OCI-LY1 (cell line): ENCODE results near the gene CLSTN2.

Experiments used
- H2AFZ ChIP-seq: fragments of 200-600 bp; sonication (generic), shearing (Covaris generic); 2 replicates; pipeline ENCODE4 v1.6.0; 2014; ENCODE audit warnings: antibody characterized with exemption, mild to moderate bottlenecking, low read length
- H3F3A ChIP-seq: fragments of 200-600 bp; sonication (generic), shearing (Covaris generic); 2 replicates; pipeline ENCODE4 v1.6.0; 2014; ENCODE audit warnings: mild to moderate bottlenecking, antibody characterized with exemption, low read length, moderate library complexity; ENCODE audit not compliant: insufficient read depth
- H3K27ac ChIP-seq: fragments of 200-600 bp; sonication (generic); 2 replicates; pipeline ENCODE4 v1.5.1; 2014; ENCODE audit warnings: low read length, mixed run types, mild to moderate bottlenecking, low read depth; ENCODE audit not compliant: poor library complexity, severe bottlenecking
- H3K27me3 ChIP-seq: fragments of 200-600 bp; sonication (generic); 2 replicates; pipeline ENCODE4 v1.6.0; 2014; ENCODE audit warnings: antibody characterized with exemption, mild to moderate bottlenecking, low read length, moderate library complexity; ENCODE audit not compliant: insufficient read depth
- H3K36me3 ChIP-seq: fragments of 200-600 bp; sonication (generic); 2 replicates; pipeline ENCODE4 v1.6.1; 2014; ENCODE audit warnings: mild to moderate bottlenecking, antibody characterized with exemption, low read length, moderate library complexity, mixed read lengths; ENCODE audit not compliant: insufficient read depth
- H3K4me1 ChIP-seq: fragments of 200-600 bp; sonication (generic); 2 replicates; pipeline ENCODE4 v1.5.1; 2014; ENCODE audit warnings: mild to moderate bottlenecking, low read length, moderate library complexity; ENCODE audit not compliant: insufficient read depth, severe bottlenecking
- H3K4me2 ChIP-seq: fragments of 200-600 bp; sonication (generic), shearing (Covaris generic); 2 replicates; pipeline ENCODE4 v1.6.1; 2014; ENCODE audit warnings: low read length
- H3K4me3 ChIP-seq: fragments of 200-600 bp; sonication (generic); 2 replicates; pipeline ENCODE4 v1.5.1; 2014; ENCODE audit warnings: low read length, low read depth, mild to moderate bottlenecking, mixed read lengths; ENCODE audit not compliant: poor library complexity, severe bottlenecking
- H3K79me2 ChIP-seq: fragments of 200-600 bp; shearing (Covaris generic); 2 replicates; pipeline ENCODE4 v1.6.1; 2016; ENCODE audit warnings: mixed run types, low read length, mixed read lengths; ENCODE audit not compliant: insufficient read depth
- H3K9ac ChIP-seq: fragments of 200-600 bp; sonication (generic), shearing (Covaris generic); 2 replicates; pipeline ENCODE4 v1.6.1; 2014; ENCODE audit warnings: mild to moderate bottlenecking, low read length, mixed read lengths
- H3K9me2 ChIP-seq: fragments of 200-600 bp; sonication (generic), shearing (Covaris generic); 2 replicates; pipeline ENCODE4 v1.6.1; 2014; ENCODE audit warnings: low read depth, mild to moderate bottlenecking, low read length, mixed read lengths
- H3K9me3 ChIP-seq: fragments of 200-600 bp; shearing (Covaris generic); 2 replicates; pipeline ENCODE4 v1.6.1; 2014; ENCODE audit warnings: low read length, mixed read lengths
- H4K20me1 ChIP-seq: fragments of 200-600 bp; sonication (generic), shearing (Covaris generic); 2 replicates; pipeline ENCODE4 v1.6.0; 2016; ENCODE audit warnings: mild to moderate bottlenecking, low read length; ENCODE audit not compliant: insufficient read depth
- CTCF ChIP-seq: fragments of 200-600 bp; sonication (generic), shearing (Covaris generic); IDR thresholded peaks from 2 replicates; pipeline ENCODE4 v1.5.1; 2017; ENCODE audit warnings: mild to moderate bottlenecking, antibody characterized with exemption, low read length, moderate library complexity, mixed read lengths
- EZH2 ChIP-seq: fragments of 200-600 bp; sonication (generic), shearing (Covaris generic); IDR thresholded peaks from 2 replicates; pipeline ENCODE4 v1.8.0; 2017; ENCODE audit warnings: borderline replicate concordance, mixed run types, mild to moderate bottlenecking, antibody characterized with exemption, low read length, moderate library complexity, mixed read lengths

The CLSTN2 gene

GRCh38 chr3:140053794-140054193 lies 118.8 kb downstream of the CLSTN2 start:
- no peaks in the 10 kb centered on the region for H3K79me2 ChIP-seq
- H3K9me3 ChIP-seq, result no peaks in the 10 kb centered on the region
- no peaks in the 10 kb centered on the region for H3K27me3 ChIP-seq
- H3F3A ChIP-seq, result no peaks in the 10 kb centered on the region
- no peak overlapping the region for H2AFZ ChIP-seq
- no peak overlapping the region for H3K27ac ChIP-seq
- no peaks in the 10 kb centered on the region for H3K36me3 ChIP-seq
- H3K4me1 ChIP-seq, result no peaks in the 10 kb centered on the region
- no peaks in the 10 kb centered on the region for H3K9me2 ChIP-seq
- no peak overlapping the region for H3K4me2 ChIP-seq
- H3K4me3 ChIP-seq, result no peak overlapping the region
- no peaks in the 10 kb centered on the region for H4K20me1 ChIP-seq
- TF ChIP-seq CTCF (no peak), EZH2 (no peak)
- no peak overlapping the region for H3K9ac ChIP-seq

- Histone ChIP-seq H3K27me3 (no peaks in the 10 kb centered on the region), H3K36me3 (no peaks in the 10 kb centered on the region), H3F3A (no peaks in the 10 kb centered on the region), H4K20me1 (no peaks in the 10 kb centered on the region), H2AFZ (no peak overlapping the region), H3K4me3 (no peak overlapping the region), H3K4me1 (no peaks in the 10 kb centered on the region), H3K27ac (no peak overlapping the region), H3K9me3 (no peaks in the 10 kb centered on the region), H3K9me2 (no peaks in the 10 kb centered on the region), H3K9ac (no peak overlapping the region), H3K79me2 (no peaks in the 10 kb centered on the region), H3K4me2 (no peak overlapping the region)
- TF ChIP-seq CTCF (no peak), EZH2 (no peak)
Measured at GRCh38 chr3:140055092-140055791, 120.3 kb downstream of the CLSTN2 start.

- Histone ChIP-seq H3K9ac (no peak overlapping the region), H3K9me3 (no peaks in the 10 kb centered on the region), H4K20me1 (no peaks in the 10 kb centered on the region), H3K27me3 (no peaks in the 10 kb centered on the region), H3K27ac (no peak overlapping the region), H3K4me1 (no peaks in the 10 kb centered on the region), H3F3A (no peaks in the 10 kb centered on the region), H3K4me3 (no peak overlapping the region), H3K9me2 (no peaks in the 10 kb centered on the region), H2AFZ (no peak overlapping the region), H3K36me3 (no peaks in the 10 kb centered on the region), H3K79me2 (no peaks in the 10 kb centered on the region), H3K4me2 (no peak overlapping the region)
- TF ChIP-seq EZH2 (no peak), CTCF (no peak)
Measured at GRCh38 chr3:140056047-140056446, 121.1 kb downstream of the CLSTN2 start.
